HG02870 (cell line): Measurements from ENCODE around the gene PTPN14.
"Not testable (repeated sequence)": the region's sequence is repeated elsewhere in the genome, so short reads cannot be mapped to it uniquely, and the experiment has no call there.

Experiments used
- ATAC-seq: cut with Tn5 transposase; IDR thresholded peaks from one replicate; pipeline ENCODE4 v1.9.1; 2021; ENCODE audit warnings: mild to moderate bottlenecking, moderate library complexity; ENCODE audit not compliant: unreplicated experiment

The PTPN14 gene

GRCh38 chr1:214513394-214513793, 38.0 kb downstream of the PTPN14 start:
- no peak for ATAC-seq

GRCh38 chr1:214511639-214511998, 39.8 kb downstream of the PTPN14 start:
- no peak for ATAC-seq

GRCh38 chr1:214510914-214511638, 40.3 kb downstream of the PTPN14 start:
- no peak for ATAC-seq

GRCh38 chr1:214510477-214510876, 40.9 kb downstream of the PTPN14 start:
- no peak for ATAC-seq

GRCh38 chr1:214509622-214510021, 41.8 kb downstream of the PTPN14 start:
- not testable (repeated sequence) for ATAC-seq

GRCh38 chr1:214506972-214507431, 44.4 kb downstream of the PTPN14 start:
- ATAC-seq, result peak; percentile 80

GRCh38 chr1:214505134-214505533, 46.3 kb downstream of the PTPN14 start:
- no peak for ATAC-seq

- no peak for ATAC-seq
Observed at GRCh38 chr1:214504330-214504729, 47.1 kb downstream of the PTPN14 start.

- ATAC-seq, result no peak
Observed at GRCh38 chr1:214503553-214503952, 47.8 kb downstream of the PTPN14 start.

GRCh38 chr1:214500340-214501055, 50.9 kb downstream of the PTPN14 start:
- ATAC-seq, result no peak

GRCh38 chr1:214499732-214500131, 51.7 kb downstream of the PTPN14 start:
- ATAC-seq, result no peak

GRCh38 chr1:214498021-214498420, 53.4 kb downstream of the PTPN14 start:
- ATAC-seq, result no peak

- ATAC-seq, result no peak
Observed at GRCh38 chr1:214496126-214496525, 55.3 kb downstream of the PTPN14 start.

GRCh38 chr1:214494706-214495105, 56.7 kb downstream of the PTPN14 start:
- ATAC-seq, result no peak

GRCh38 chr1:214494179-214494578, 57.2 kb downstream of the PTPN14 start:
- ATAC-seq, result not testable (repeated sequence)

- no peak for ATAC-seq
Observed at GRCh38 chr1:214493126-214493796, 58.1 kb downstream of the PTPN14 start.

GRCh38 chr1:214492401-214493075, 58.9 kb downstream of the PTPN14 start:
- ATAC-seq, result no peak

GRCh38 chr1:214491468-214492146, 59.8 kb downstream of the PTPN14 start:
- ATAC-seq, result no peak

- ATAC-seq, result no peak
Observed at GRCh38 chr1:214485151-214485550, 66.3 kb downstream of the PTPN14 start.

- not testable (repeated sequence) for ATAC-seq
Observed at GRCh38 chr1:214483180-214483579, 68.2 kb downstream of the PTPN14 start.
